OCI-LY1 (cell line): Measurements from ENCODE around the gene CCNG2.

Source experiments
- H2AFZ ChIP-seq: fragments of 200-600 bp; sonication (generic), shearing (Covaris generic); 2 replicates; pipeline ENCODE4 v1.6.0; 2014; ENCODE audit warnings: antibody characterized with exemption, mild to moderate bottlenecking, low read length
- H3F3A ChIP-seq: fragments of 200-600 bp; sonication (generic), shearing (Covaris generic); 2 replicates; pipeline ENCODE4 v1.6.0; 2014; ENCODE audit warnings: mild to moderate bottlenecking, antibody characterized with exemption, low read length, moderate library complexity; ENCODE audit not compliant: insufficient read depth
- H3K27ac ChIP-seq: fragments of 200-600 bp; sonication (generic); 2 replicates; pipeline ENCODE4 v1.5.1; 2014; ENCODE audit warnings: low read length, mixed run types, mild to moderate bottlenecking, low read depth; ENCODE audit not compliant: poor library complexity, severe bottlenecking
- H3K27me3 ChIP-seq: fragments of 200-600 bp; sonication (generic); 2 replicates; pipeline ENCODE4 v1.6.0; 2014; ENCODE audit warnings: antibody characterized with exemption, mild to moderate bottlenecking, low read length, moderate library complexity; ENCODE audit not compliant: insufficient read depth
- H3K36me3 ChIP-seq: fragments of 200-600 bp; sonication (generic); 2 replicates; pipeline ENCODE4 v1.6.1; 2014; ENCODE audit warnings: mild to moderate bottlenecking, antibody characterized with exemption, low read length, moderate library complexity, mixed read lengths; ENCODE audit not compliant: insufficient read depth
- H3K4me1 ChIP-seq: fragments of 200-600 bp; sonication (generic); 2 replicates; pipeline ENCODE4 v1.5.1; 2014; ENCODE audit warnings: mild to moderate bottlenecking, low read length, moderate library complexity; ENCODE audit not compliant: insufficient read depth, severe bottlenecking
- H3K4me2 ChIP-seq: fragments of 200-600 bp; sonication (generic), shearing (Covaris generic); 2 replicates; pipeline ENCODE4 v1.6.1; 2014; ENCODE audit warnings: low read length
- H3K4me3 ChIP-seq: fragments of 200-600 bp; sonication (generic); 2 replicates; pipeline ENCODE4 v1.5.1; 2014; ENCODE audit warnings: low read length, low read depth, mild to moderate bottlenecking, mixed read lengths; ENCODE audit not compliant: poor library complexity, severe bottlenecking
- H3K79me2 ChIP-seq: fragments of 200-600 bp; shearing (Covaris generic); 2 replicates; pipeline ENCODE4 v1.6.1; 2016; ENCODE audit warnings: mixed run types, low read length, mixed read lengths; ENCODE audit not compliant: insufficient read depth
- H3K9ac ChIP-seq: fragments of 200-600 bp; sonication (generic), shearing (Covaris generic); 2 replicates; pipeline ENCODE4 v1.6.1; 2014; ENCODE audit warnings: mild to moderate bottlenecking, low read length, mixed read lengths
- H3K9me2 ChIP-seq: fragments of 200-600 bp; sonication (generic), shearing (Covaris generic); 2 replicates; pipeline ENCODE4 v1.6.1; 2014; ENCODE audit warnings: low read depth, mild to moderate bottlenecking, low read length, mixed read lengths
- H3K9me3 ChIP-seq: fragments of 200-600 bp; shearing (Covaris generic); 2 replicates; pipeline ENCODE4 v1.6.1; 2014; ENCODE audit warnings: low read length, mixed read lengths
- H4K20me1 ChIP-seq: fragments of 200-600 bp; sonication (generic), shearing (Covaris generic); 2 replicates; pipeline ENCODE4 v1.6.0; 2016; ENCODE audit warnings: mild to moderate bottlenecking, low read length; ENCODE audit not compliant: insufficient read depth
- EZH2 ChIP-seq: fragments of 200-600 bp; sonication (generic), shearing (Covaris generic); IDR thresholded peaks from 2 replicates; pipeline ENCODE4 v1.8.0; 2017; ENCODE audit warnings: borderline replicate concordance, mixed run types, mild to moderate bottlenecking, antibody characterized with exemption, low read length, moderate library complexity, mixed read lengths
- TF ChIP-seq, protein P1 (sequence below): fragments of 200-600 bp; sonication (generic), shearing (Covaris generic); IDR thresholded peaks from 2 replicates; pipeline ENCODE4 v1.5.1; 2017; ENCODE audit warnings: mild to moderate bottlenecking, antibody characterized with exemption, low read length, moderate library complexity, mixed read lengths

The CCNG2 gene

DNA sequence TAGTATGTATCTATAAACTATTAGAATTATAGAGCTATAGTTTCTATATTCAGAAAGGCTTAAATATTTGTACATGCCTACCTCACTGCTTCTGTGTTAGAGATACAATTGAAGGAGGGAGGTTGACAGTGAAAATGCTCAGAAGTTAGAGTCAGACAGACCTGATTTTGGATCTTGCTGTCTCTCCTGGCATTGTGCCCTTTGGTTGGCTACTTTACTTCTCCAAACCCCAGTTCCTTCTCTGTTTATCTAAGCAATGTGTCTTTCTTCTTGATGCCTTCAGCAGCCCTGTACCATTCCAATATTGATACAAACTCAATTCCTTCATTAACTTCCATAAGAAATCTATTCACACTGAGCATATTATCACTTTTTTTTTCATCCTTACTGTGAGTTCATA lies 28.7 kb downstream of the CCNG2 start:
- TF ChIP-seq, protein P1, sequence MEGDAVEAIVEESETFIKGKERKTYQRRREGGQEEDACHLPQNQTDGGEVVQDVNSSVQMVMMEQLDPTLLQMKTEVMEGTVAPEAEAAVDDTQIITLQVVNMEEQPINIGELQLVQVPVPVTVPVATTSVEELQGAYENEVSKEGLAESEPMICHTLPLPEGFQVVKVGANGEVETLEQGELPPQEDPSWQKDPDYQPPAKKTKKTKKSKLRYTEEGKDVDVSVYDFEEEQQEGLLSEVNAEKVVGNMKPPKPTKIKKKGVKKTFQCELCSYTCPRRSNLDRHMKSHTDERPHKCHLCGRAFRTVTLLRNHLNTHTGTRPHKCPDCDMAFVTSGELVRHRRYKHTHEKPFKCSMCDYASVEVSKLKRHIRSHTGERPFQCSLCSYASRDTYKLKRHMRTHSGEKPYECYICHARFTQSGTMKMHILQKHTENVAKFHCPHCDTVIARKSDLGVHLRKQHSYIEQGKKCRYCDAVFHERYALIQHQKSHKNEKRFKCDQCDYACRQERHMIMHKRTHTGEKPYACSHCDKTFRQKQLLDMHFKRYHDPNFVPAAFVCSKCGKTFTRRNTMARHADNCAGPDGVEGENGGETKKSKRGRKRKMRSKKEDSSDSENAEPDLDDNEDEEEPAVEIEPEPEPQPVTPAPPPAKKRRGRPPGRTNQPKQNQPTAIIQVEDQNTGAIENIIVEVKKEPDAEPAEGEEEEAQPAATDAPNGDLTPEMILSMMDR: no peak
- no peak for TF ChIP-seq EZH2
- no peaks in the 10 kb centered on the region for H4K20me1 ChIP-seq
- no peak overlapping the region for H3K9ac ChIP-seq
- H3K27me3 ChIP-seq: no peaks in the 10 kb centered on the region
- H3F3A ChIP-seq: no peaks in the 10 kb centered on the region
- H3K79me2 ChIP-seq: no peaks in the 10 kb centered on the region
- H3K4me2 ChIP-seq: no peak overlapping the region
- no peaks in the 10 kb centered on the region for H3K9me3 ChIP-seq
- H3K36me3 ChIP-seq: no peaks in the 10 kb centered on the region
- no peaks in the 10 kb centered on the region for H3K9me2 ChIP-seq
- no peak overlapping the region for H2AFZ ChIP-seq
- H3K4me1 ChIP-seq: no peaks in the 10 kb centered on the region
- H3K4me3 ChIP-seq: no peak overlapping the region
- no peak overlapping the region for H3K27ac ChIP-seq

GRCh38 chr4:77187322-77187721 lies 30.3 kb downstream of the CCNG2 start:
- Histone ChIP-seq H3K4me3 (no peak overlapping the region), H3K4me1 (no peaks in the 10 kb centered on the region), H3K36me3 (no peaks in the 10 kb centered on the region), H3K79me2 (no peaks in the 10 kb centered on the region), H3F3A (no peaks in the 10 kb centered on the region), H3K9me3 (no peaks in the 10 kb centered on the region), H2AFZ (no peak overlapping the region), H3K4me2 (no peak overlapping the region), H3K9me2 (no peaks in the 10 kb centered on the region), H3K9ac (no peak overlapping the region), H3K27me3 (no peaks in the 10 kb centered on the region), H4K20me1 (no peaks in the 10 kb centered on the region), H3K27ac (no peak overlapping the region)
- TF ChIP-seq, protein P1: no peak
- TF ChIP-seq EZH2: no peak

DNA sequence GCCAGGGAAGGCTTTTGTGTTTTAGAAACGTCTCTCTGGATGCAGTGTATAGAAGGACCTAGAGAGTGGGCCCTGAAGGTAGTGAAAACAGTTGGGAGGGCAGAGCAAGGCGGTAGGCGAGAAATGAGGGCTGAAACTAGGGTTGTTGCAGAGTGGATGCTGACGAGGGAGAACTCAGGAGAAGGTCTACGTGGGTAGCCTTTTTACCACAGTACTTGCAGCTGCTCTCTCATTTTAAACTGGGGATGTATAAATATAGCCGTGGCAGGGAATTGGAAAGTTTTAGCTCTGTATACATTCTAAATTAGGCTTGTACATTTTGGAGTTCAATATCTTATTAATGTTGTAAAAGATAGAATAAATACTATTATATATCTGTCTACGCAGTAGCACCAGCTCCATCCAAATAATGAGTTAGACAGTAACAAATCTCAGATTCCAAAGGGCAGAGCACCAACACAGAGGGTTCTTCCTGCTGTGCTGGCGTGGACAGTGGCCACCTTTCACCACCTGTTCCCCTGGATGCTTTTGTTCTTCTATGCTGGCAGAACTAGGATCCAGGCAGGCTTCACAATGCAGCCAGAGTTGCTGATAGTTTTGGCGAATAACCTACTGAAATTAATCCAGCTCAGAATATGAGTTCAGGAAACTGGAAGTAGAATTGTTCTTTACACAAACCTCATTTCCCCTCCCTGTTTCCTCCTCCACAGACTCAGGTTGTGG lies 31.7 kb downstream of the CCNG2 start:
- H3K36me3 ChIP-seq: no peaks in the 10 kb centered on the region
- no peak overlapping the region for H3K9ac ChIP-seq
- no peaks in the 10 kb centered on the region for H3F3A ChIP-seq
- H3K27ac ChIP-seq: no peak overlapping the region
- H3K79me2 ChIP-seq: no peaks in the 10 kb centered on the region
- H3K9me3 ChIP-seq: no peaks in the 10 kb centered on the region
- peaks cover 10% of the 10 kb centered on the region for H3K4me1 ChIP-seq
- no peak overlapping the region for H3K4me2 ChIP-seq
- no peaks in the 10 kb centered on the region for H3K9me2 ChIP-seq
- H4K20me1 ChIP-seq: no peaks in the 10 kb centered on the region
- no peak overlapping the region for H3K4me3 ChIP-seq
- H3K27me3 ChIP-seq: no peaks in the 10 kb centered on the region
- TF ChIP-seq, protein P1: no peak
- TF ChIP-seq EZH2: no peak
- no peak overlapping the region for H2AFZ ChIP-seq
